ENCODE results near the gene NAA20. TPM values are rescaled to one million over a fixed set of nuclear protein-coding genes. Genes with fewer than 3 reads are reported as not detected.

NAA20 gene
- total and polyA plus RNA-seq, 9 of the 15 experiments (the other 6 are each of a cell fraction or from before 2014, with no cell fraction given), result 51.4 to 361 (median 84.6) TPM

- CTCF ChIA-PET (ENCODE audit: low intra/inter-chr PET ratio), result no interaction called here
- peak; percentile 66; the same call in 2 of the 3 replicates for ATAC-seq
Observed at GRCh38 chr20:20070871-20071726, 53.9 kb downstream of the NAA20 start.

More at GRCh38 chr20:20070871-20071726, 53.9 kb downstream of the NAA20 start:
- Histone ChIP-seq H3K79me2 (ENCODE audit: control insufficient read depth, insufficient read depth, low read length) (no peaks in the 10 kb centered on the region), H3K36me3 (ENCODE audit: control insufficient read depth, insufficient read depth, low read length) (no peaks in the 10 kb centered on the region), H4K20me1 (replicated peaks; ENCODE audit: control insufficient read depth, insufficient read depth, low read length) (no peaks in the 10 kb centered on the region), H3K27ac (ENCODE audit: extremely low read depth, low read depth, low read length) (no peak overlapping the region), H3K4me3 (no peak overlapping the region), H3K27me3 (ENCODE audit: control insufficient read depth in 2 of 2, insufficient read depth in 2 of 2, low read length in 2 of 2) (peaks cover 0 to 1% of the 10 kb centered on the region in 2 experiments; a peak in 3 of 5 replicates), H3K9me1 (ENCODE audit: control insufficient read depth, insufficient read depth, low read length) (no peaks in the 10 kb centered on the region), H2AFZ (ENCODE audit: low read depth, low read length) (no peak overlapping the region), H3K9me3 (replicated peaks; ENCODE audit: control insufficient read depth, insufficient read depth, low read depth, low read length) (no peaks in the 10 kb centered on the region), H3K4me1 (replicated peaks in 1 of 2; ENCODE audit: control insufficient read depth in 2 of 2, insufficient read depth in 2 of 2, low read length in 2 of 2) (no peaks in the 10 kb centered on the region), H3K9ac (ENCODE audit: insufficient read depth in 1 of 2, low read depth in 2 of 2, low read length in 2 of 2) (no peak overlapping the region), H3K4me2 (ENCODE audit: insufficient read depth, low read length) (no peak overlapping the region)
- intact Hi-C loops (cut with micrococcal nuclease) (no loop called here), in situ Hi-C loops (cut with MboI) (no loop called here)
- WGBS (ENCODE audit: insufficient coverage, low coverage, missing lambda C conversion rate), result 1% methylated on average over 10 of the region's 10 CpGs
- FAIRE-seq (no peak), DNase-seq (ENCODE audit: extremely low read depth in 1 of 4, low spot score in 3 of 4) (peak in 3 of 4 experiments; percentile 11 to 41 (median 24))
- TF ChIP-seq SNIP1 (IDR thresholded peaks at IDR 0.05; ENCODE audit: low read depth), result no peak
- TF ChIP-seq ZNF121 (CRISPR knock-in tag; conservative IDR thresholded peaks at IDR 0.05), result no peak
- no peak for TF ChIP-seq ZNF695 (CRISPR knock-in tag; IDR thresholded peaks at IDR 0.05)
- no peak for TF ChIP-seq THRA (IDR thresholded peaks at IDR 0.05)
- TF ChIP-seq LEF1 (IDR thresholded peaks at IDR 0.05), result no peak
- TF ChIP-seq CHD1 (IDR thresholded peaks at IDR 0.05; ENCODE audit: low read length), result no peak
- 0 out of 2 replicates have a peak, but pooled peaks have one; percentile 15 for TF ChIP-seq MAFK (IDR thresholded peaks at IDR 0.05; ENCODE audit: low read length)
- TF ChIP-seq IRF9 (tag; IDR thresholded peaks at IDR 0.05), result no peak
- TF ChIP-seq NFIC (IDR thresholded peaks at IDR 0.05), result peak; percentile 85
- TF ChIP-seq HMGXB4 (CRISPR knock-in tag; IDR thresholded peaks at IDR 0.05), result no peak
- no peak for TF ChIP-seq CSDE1 (IDR thresholded peaks at IDR 0.05)
- no peak for TF ChIP-seq ZNF175 (CRISPR knock-in tag; IDR thresholded peaks at IDR 0.05; ENCODE audit: low read depth)
- no peak for TF ChIP-seq ARID3B (CRISPR knock-in tag; IDR thresholded peaks at IDR 0.05; ENCODE audit: borderline replicate concordance)
- TF ChIP-seq ZNF830 (CRISPR knock-in tag; IDR thresholded peaks at IDR 0.05), result no peak
- no peak for TF ChIP-seq MCM2 (IDR thresholded peaks at IDR 0.05; ENCODE audit: low read depth)
- peak; percentile 74 for TF ChIP-seq NFE2 (IDR thresholded peaks at IDR 0.05; ENCODE audit: low read depth)
- no peak for TF ChIP-seq CREBBP (IDR thresholded peaks at IDR 0.05; ENCODE audit: low read depth, low read length)
- peak; percentile 24; the same call in 1 of the 2 replicates for TF ChIP-seq C11orf30 (IDR thresholded peaks at IDR 0.05; ENCODE audit: low read depth)
- POLR2A ChIA-PET, result no interaction called here
- no TSS peak for BruUV-seq (replicated peaks)

Measured in K562 (cell line).